ENCODE measurements around the gene AKAP8L. TPM values are rescaled to one million over a fixed set of nuclear protein-coding genes. Genes with fewer than 3 reads are reported as not detected.

Gene AKAP8L
- total and polyA plus RNA-seq, 2 donors (not counting 1 experiment from before 2014, with no cell fraction given) = 18.0 to 87.0 TPM

DNA sequence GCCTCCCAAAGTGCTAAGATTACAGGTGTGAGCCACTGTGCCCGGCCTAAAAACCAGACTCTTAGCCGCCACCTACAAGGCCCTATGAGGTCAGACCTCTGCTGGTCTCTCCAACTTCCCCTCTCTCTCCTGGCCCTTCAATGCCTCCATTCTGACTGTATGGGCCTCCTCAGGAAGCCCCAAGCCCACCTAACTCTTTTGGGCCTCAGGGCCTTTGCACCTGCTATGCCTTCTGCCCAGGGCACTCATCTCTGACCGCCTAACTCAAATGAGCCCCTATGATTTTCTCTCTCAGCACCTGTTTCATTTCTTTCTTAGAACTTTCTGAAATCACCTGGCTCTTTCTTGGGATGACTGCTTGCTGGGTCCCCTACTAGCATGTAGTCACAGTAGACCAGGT lies 24.5 kb upstream of the AKAP8L start:
- Histone ChIP-seq H3K27ac (ENCODE audit: insufficient read depth, low read length) (no peak overlapping the region), H4K20me1 (ENCODE audit: control insufficient read depth, extremely low read depth, insufficient read depth, low read length) (no peaks in the 10 kb centered on the region), H3K27me3 (ENCODE audit: control insufficient read depth, insufficient read depth, low read length) (no peaks in the 10 kb centered on the region), H3K36me3 (ENCODE audit: control insufficient read depth, insufficient read depth, low read length) (no peaks in the 10 kb centered on the region), H3K4me2 (ENCODE audit: extremely low read depth, insufficient read depth, low read length) (no peak overlapping the region), H3K4me3 (replicated peaks in 1 of 4; ENCODE audit: control extremely low read depth in 1 of 4, insufficient read depth in 1 of 4, low read depth in 3 of 4, low read length in 4 of 4) (no peak overlapping the region), H3K4me1 (ENCODE audit: control insufficient read depth, extremely low read depth, insufficient read depth, low read length) (no peaks in the 10 kb centered on the region), H2AFZ (ENCODE audit: low read length) (no peak overlapping the region), H3K79me2 (ENCODE audit: control insufficient read depth, insufficient read depth, low read length) (no peaks in the 10 kb centered on the region), H3K9me3 (ENCODE audit: control insufficient read depth, insufficient read depth, low read depth, low read length) (no peaks in the 10 kb centered on the region), H3K9ac (ENCODE audit: insufficient read depth, low read length) (no peak overlapping the region)
- TF ChIP-seq, protein P1, sequence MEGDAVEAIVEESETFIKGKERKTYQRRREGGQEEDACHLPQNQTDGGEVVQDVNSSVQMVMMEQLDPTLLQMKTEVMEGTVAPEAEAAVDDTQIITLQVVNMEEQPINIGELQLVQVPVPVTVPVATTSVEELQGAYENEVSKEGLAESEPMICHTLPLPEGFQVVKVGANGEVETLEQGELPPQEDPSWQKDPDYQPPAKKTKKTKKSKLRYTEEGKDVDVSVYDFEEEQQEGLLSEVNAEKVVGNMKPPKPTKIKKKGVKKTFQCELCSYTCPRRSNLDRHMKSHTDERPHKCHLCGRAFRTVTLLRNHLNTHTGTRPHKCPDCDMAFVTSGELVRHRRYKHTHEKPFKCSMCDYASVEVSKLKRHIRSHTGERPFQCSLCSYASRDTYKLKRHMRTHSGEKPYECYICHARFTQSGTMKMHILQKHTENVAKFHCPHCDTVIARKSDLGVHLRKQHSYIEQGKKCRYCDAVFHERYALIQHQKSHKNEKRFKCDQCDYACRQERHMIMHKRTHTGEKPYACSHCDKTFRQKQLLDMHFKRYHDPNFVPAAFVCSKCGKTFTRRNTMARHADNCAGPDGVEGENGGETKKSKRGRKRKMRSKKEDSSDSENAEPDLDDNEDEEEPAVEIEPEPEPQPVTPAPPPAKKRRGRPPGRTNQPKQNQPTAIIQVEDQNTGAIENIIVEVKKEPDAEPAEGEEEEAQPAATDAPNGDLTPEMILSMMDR (conservative IDR thresholded peaks at IDR 0.05 in 1 of 2, IDR thresholded peaks at IDR 0.05 in 1 of 2; ENCODE audit: low read depth in 1 of 2, low read length in 2 of 2) = no peak
- TF ChIP-seq EZH2 (IDR thresholded peaks at IDR 0.05; ENCODE audit: low read length, missing control alignments) = no peak
- no peak for DNase-seq (ENCODE audit: low read depth in 2 of 2)

DNA sequence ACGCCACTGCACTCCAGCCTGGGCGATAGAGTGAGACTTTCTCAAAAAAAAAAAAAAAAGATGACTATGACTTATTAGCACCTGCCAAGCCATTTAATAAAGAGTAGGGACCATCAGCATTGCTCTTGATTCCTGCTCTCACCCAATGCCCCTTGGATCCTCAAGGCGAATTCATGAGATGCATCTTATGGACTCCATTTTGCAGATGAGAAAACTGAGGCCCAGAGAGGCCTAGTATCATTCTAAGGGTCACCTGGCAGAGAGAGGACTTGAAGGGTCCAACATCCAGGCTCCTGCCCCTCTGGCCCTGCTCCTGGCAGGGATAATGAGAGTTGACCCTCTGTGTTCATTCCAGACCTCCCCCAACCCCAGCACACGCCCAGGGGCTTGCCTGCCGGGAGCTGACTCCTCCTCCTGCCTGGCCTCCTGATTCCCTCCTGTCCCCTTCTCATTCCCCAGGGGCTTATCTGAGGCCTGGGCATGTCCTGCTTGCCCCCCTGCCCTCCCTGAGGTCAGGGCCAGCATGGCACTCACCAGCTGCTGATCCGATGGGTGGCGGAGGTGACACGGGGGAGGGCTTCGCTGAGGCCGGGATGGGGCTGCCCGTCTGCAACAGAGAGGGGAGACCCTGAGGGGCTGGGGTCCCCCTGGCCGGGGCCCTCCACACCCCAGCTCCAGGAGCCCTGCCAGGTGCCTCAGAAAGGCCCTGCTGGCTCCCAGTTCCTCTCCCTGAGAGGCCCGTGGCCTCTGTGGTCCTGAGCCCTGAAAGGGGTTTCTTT lies 23.5 kb upstream of the AKAP8L start:
- H3K9me3 ChIP-seq (ENCODE audit: control insufficient read depth, insufficient read depth, low read depth, low read length) = no peaks in the 10 kb centered on the region
- H2AFZ ChIP-seq (ENCODE audit: low read length) = no peak overlapping the region
- no peaks in the 10 kb centered on the region for H3K79me2 ChIP-seq (ENCODE audit: control insufficient read depth, insufficient read depth, low read length)
- no peaks in the 10 kb centered on the region for H3K27me3 ChIP-seq (ENCODE audit: control insufficient read depth, insufficient read depth, low read length)
- no peak overlapping the region for H3K9ac ChIP-seq (ENCODE audit: insufficient read depth, low read length)
- no peak for TF ChIP-seq EZH2 (IDR thresholded peaks at IDR 0.05; ENCODE audit: low read length, missing control alignments)
- TF ChIP-seq, protein P1 (conservative IDR thresholded peaks at IDR 0.05 in 1 of 2, IDR thresholded peaks at IDR 0.05 in 1 of 2; ENCODE audit: low read depth in 1 of 2, low read length in 2 of 2) = no peak
- no peaks in the 10 kb centered on the region for H4K20me1 ChIP-seq (ENCODE audit: control insufficient read depth, extremely low read depth, insufficient read depth, low read length)
- no peak overlapping the region for H3K4me2 ChIP-seq (ENCODE audit: extremely low read depth, insufficient read depth, low read length)
- no peak for DNase-seq (ENCODE audit: low read depth in 2 of 2)
- no peaks in the 10 kb centered on the region for H3K36me3 ChIP-seq (ENCODE audit: control insufficient read depth, insufficient read depth, low read length)
- H3K4me3 ChIP-seq (replicated peaks in 1 of 4; ENCODE audit: control extremely low read depth in 1 of 4, insufficient read depth in 1 of 4, low read depth in 3 of 4, low read length in 4 of 4) = no peak overlapping the region
- H3K27ac ChIP-seq (ENCODE audit: insufficient read depth, low read length) = no peak overlapping the region
- no peaks in the 10 kb centered on the region for H3K4me1 ChIP-seq (ENCODE audit: control insufficient read depth, extremely low read depth, insufficient read depth, low read length)

DNA sequence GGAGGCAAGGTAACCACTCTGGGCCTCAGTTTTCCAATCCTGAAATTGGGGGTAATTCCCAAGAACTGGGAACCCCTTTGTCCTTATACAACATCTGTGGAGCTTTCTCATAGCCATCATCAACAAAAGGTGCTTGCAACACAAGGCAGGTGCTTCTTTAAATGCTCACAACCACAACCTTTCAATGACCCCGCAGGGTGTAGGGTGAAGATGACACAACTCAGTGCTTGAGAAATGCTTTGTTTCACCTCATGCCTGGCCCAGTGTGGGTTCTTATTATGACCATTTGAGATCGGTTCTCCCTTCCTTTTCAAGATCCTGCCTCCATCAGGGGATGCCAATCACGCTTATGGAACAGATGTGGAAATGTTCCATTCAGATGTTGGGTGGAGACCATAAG lies 22.5 kb upstream of the AKAP8L start:
- no peaks in the 10 kb centered on the region for H3K36me3 ChIP-seq (ENCODE audit: control insufficient read depth, insufficient read depth, low read length)
- no peaks in the 10 kb centered on the region for H4K20me1 ChIP-seq (ENCODE audit: control insufficient read depth, extremely low read depth, insufficient read depth, low read length)
- no peaks in the 10 kb centered on the region for H3K4me1 ChIP-seq (ENCODE audit: control insufficient read depth, extremely low read depth, insufficient read depth, low read length)
- H3K9ac ChIP-seq (ENCODE audit: insufficient read depth, low read length) = no peak overlapping the region
- TF ChIP-seq, protein P1 (conservative IDR thresholded peaks at IDR 0.05 in 1 of 2, IDR thresholded peaks at IDR 0.05 in 1 of 2; ENCODE audit: low read depth in 1 of 2, low read length in 2 of 2) = no peak
- TF ChIP-seq EZH2 (IDR thresholded peaks at IDR 0.05; ENCODE audit: low read length, missing control alignments) = no peak
- no peaks in the 10 kb centered on the region for H3K9me3 ChIP-seq (ENCODE audit: control insufficient read depth, insufficient read depth, low read depth, low read length)
- H3K79me2 ChIP-seq (ENCODE audit: control insufficient read depth, insufficient read depth, low read length) = no peaks in the 10 kb centered on the region
- DNase-seq (ENCODE audit: low read depth in 2 of 2) = no peak
- H2AFZ ChIP-seq (ENCODE audit: low read length) = no peak overlapping the region
- H3K4me2 ChIP-seq (ENCODE audit: extremely low read depth, insufficient read depth, low read length) = no peak overlapping the region
- H3K27ac ChIP-seq (ENCODE audit: insufficient read depth, low read length) = no peak overlapping the region
- H3K4me3 ChIP-seq (replicated peaks in 1 of 4; ENCODE audit: control extremely low read depth in 1 of 4, insufficient read depth in 1 of 4, low read depth in 3 of 4, low read length in 4 of 4) = no peak overlapping the region
- H3K27me3 ChIP-seq (ENCODE audit: control insufficient read depth, insufficient read depth, low read length) = no peaks in the 10 kb centered on the region

Measured in fibroblast of lung (primary cell).